ENCODE results near the gene DEFB125.

DEFB125 gene

GRCh38 chr20:87401-87800 lies at the start of gene DEFB125:
Gene DEFB125 (plus strand): TSS chr20:87672. CDS start chr20:87710, 38 bp downstream.
- no peaks in the 10 kb centered on the region for H3K36me3 ChIP-seq (ENCODE audit: insufficient read depth, low read length)
- ATAC-seq (ENCODE audit: insufficient read depth, low read depth): no peak
- DNase-seq: no peak
- H3K9ac ChIP-seq (ENCODE audit: low read depth, low read length): no peak within 1 kb of the TSS
- no peaks in the 10 kb centered on the region for H3K9me3 ChIP-seq (ENCODE audit: insufficient read depth, low read length, severe bottlenecking)
- no peaks in the 10 kb centered on the region for H3K4me1 ChIP-seq (ENCODE audit: insufficient read depth, low read length)
- peaks cover 5% of the 10 kb centered on the region for H3K27me3 ChIP-seq (ENCODE audit: insufficient read depth, low read length, poor library complexity)
- no peak within 1 kb of the TSS for H3K27ac ChIP-seq (ENCODE audit: low read length)
- no peak within 1 kb of the TSS for H3K4me2 ChIP-seq (ENCODE audit: insufficient read depth, low read length)
- H4K20me1 ChIP-seq (ENCODE audit: insufficient read depth, low read length): no peaks in the 10 kb centered on the region
- no peak within 1 kb of the TSS for H3K4me3 ChIP-seq (ENCODE audit: low read depth in 1 of 2, low read length in 2 of 2)
- H2AFZ ChIP-seq (ENCODE audit: low read depth, low read length): no peak within 1 kb of the TSS
- H3K79me2 ChIP-seq (ENCODE audit: insufficient read depth, low read length): no peaks in the 10 kb centered on the region
- TF ChIP-seq EZH2 (IDR thresholded peaks at IDR 0.05; ENCODE audit: borderline replicate concordance, low read depth, low read length, severe bottlenecking): no peak
- TF ChIP-seq CTCF (IDR thresholded peaks at IDR 0.05; ENCODE audit: borderline replicate concordance, extremely low read depth, low read length, poor library complexity, severe bottlenecking): no peak

GRCh38 chr20:60035-60918 lies 27.2 kb upstream of the DEFB125 start:
- TF ChIP-seq CTCF (IDR thresholded peaks at IDR 0.05; ENCODE audit: borderline replicate concordance, extremely low read depth, low read length, poor library complexity, severe bottlenecking): no peak
- no peak for TF ChIP-seq EZH2 (IDR thresholded peaks at IDR 0.05; ENCODE audit: borderline replicate concordance, low read depth, low read length, severe bottlenecking)

GRCh38 chr20:61230-61629 lies 26.2 kb upstream of the DEFB125 start:
- Histone ChIP-seq H3K27me3 (ENCODE audit: insufficient read depth, low read length, poor library complexity) (no peaks in the 10 kb centered on the region), H3K4me2 (ENCODE audit: insufficient read depth, low read length) (no peak overlapping the region), H3K9me3 (ENCODE audit: insufficient read depth, low read length, severe bottlenecking) (peaks cover 44% of the 10 kb centered on the region), H3K9ac (ENCODE audit: low read depth, low read length) (no peak overlapping the region), H3K79me2 (ENCODE audit: insufficient read depth, low read length) (no peaks in the 10 kb centered on the region), H3K36me3 (ENCODE audit: insufficient read depth, low read length) (no peaks in the 10 kb centered on the region), H3K4me3 (ENCODE audit: low read depth in 1 of 2, low read length in 2 of 2) (no peak overlapping the region), H4K20me1 (ENCODE audit: insufficient read depth, low read length) (no peaks in the 10 kb centered on the region), H2AFZ (ENCODE audit: low read depth, low read length) (no peak overlapping the region), H3K27ac (ENCODE audit: low read length) (no peak overlapping the region), H3K4me1 (ENCODE audit: insufficient read depth, low read length) (no peaks in the 10 kb centered on the region)
- TF ChIP-seq EZH2 (IDR thresholded peaks at IDR 0.05; ENCODE audit: borderline replicate concordance, low read depth, low read length, severe bottlenecking) (no peak), CTCF (IDR thresholded peaks at IDR 0.05; ENCODE audit: borderline replicate concordance, extremely low read depth, low read length, poor library complexity, severe bottlenecking) (no peak)
- no peak for DNase-seq
- no peak for ATAC-seq (ENCODE audit: insufficient read depth, low read depth)

More at GRCh38 chr20:60035-60918, 27.2 kb upstream of the DEFB125 start:
- H3K27ac ChIP-seq (ENCODE audit: low read length): no peak overlapping the region
- H3K9me3 ChIP-seq (ENCODE audit: insufficient read depth, low read length, severe bottlenecking): peaks cover 35% of the 10 kb centered on the region
- H3K9ac ChIP-seq (ENCODE audit: low read depth, low read length): no peak overlapping the region
- no peak overlapping the region for H2AFZ ChIP-seq (ENCODE audit: low read depth, low read length)
- no peak overlapping the region for H3K4me2 ChIP-seq (ENCODE audit: insufficient read depth, low read length)
- ATAC-seq (ENCODE audit: insufficient read depth, low read depth): no peak
- H3K79me2 ChIP-seq (ENCODE audit: insufficient read depth, low read length): no peaks in the 10 kb centered on the region
- no peaks in the 10 kb centered on the region for H3K27me3 ChIP-seq (ENCODE audit: insufficient read depth, low read length, poor library complexity)
- H3K4me3 ChIP-seq (ENCODE audit: low read depth in 1 of 2, low read length in 2 of 2): no peak overlapping the region
- no peak for DNase-seq
- no peaks in the 10 kb centered on the region for H4K20me1 ChIP-seq (ENCODE audit: insufficient read depth, low read length)
- no peaks in the 10 kb centered on the region for H3K4me1 ChIP-seq (ENCODE audit: insufficient read depth, low read length)
- H3K36me3 ChIP-seq (ENCODE audit: insufficient read depth, low read length): no peaks in the 10 kb centered on the region

Data from DND-41 (cell line).